Measurements from ENCODE around the gene GNA12. TPM values are rescaled to one million over a fixed set of nuclear protein-coding genes. Genes with fewer than 3 reads are reported as not detected.

The GNA12 gene
- total RNA-seq, 2 donors from 2014 or later = 12.2 to 17.5 TPM

- DNase-seq (no peak), ATAC-seq (no peak)
- Histone ChIP-seq H3K27ac (no peak overlapping the region), H3K4me1 (no peaks in the 10 kb centered on the region), H3K36me3 (replicated peaks in 1 of 2; ENCODE audit: insufficient read depth in 1 of 2, low read depth in 2 of 2) (no peaks in the 10 kb centered on the region), H3K27me3 (no peaks in the 10 kb centered on the region), H3K9me3 (no peaks in the 10 kb centered on the region), H3K4me3 (no peak overlapping the region)
- intact Hi-C loops (cut with DNase I) = loop anchor here (10.0 kb wide), 1 partner anchor 1014 kb away; no protein-coding TSS in a partner anchor
- TF ChIP-seq POLR2A (IDR thresholded peaks at IDR 0.05) (no peak), CTCF (IDR thresholded peaks at IDR 0.05) (no peak)
- WGBS, 2 donors = 64 to 77% methylated on average over 14 to 18 of the region's 18 CpGs
Observed at GRCh38 chr7:2880874-2881533, 36.9 kb upstream of the GNA12 start.

GRCh38 chr7:2880051-2880450, 35.9 kb upstream of the GNA12 start:
- TF ChIP-seq POLR2A (IDR thresholded peaks at IDR 0.05) (no peak), CTCF (IDR thresholded peaks at IDR 0.05) (no peak)
- Histone ChIP-seq H3K4me1 (no peaks in the 10 kb centered on the region), H3K9me3 (no peaks in the 10 kb centered on the region), H3K4me3 (no peak overlapping the region), H3K27me3 (no peaks in the 10 kb centered on the region), H3K36me3 (replicated peaks in 1 of 2; ENCODE audit: insufficient read depth in 1 of 2, low read depth in 2 of 2) (no peaks in the 10 kb centered on the region), H3K27ac (no peak overlapping the region)
- WGBS, 2 donors = 62 to 72% methylated on average over 8 of the region's 8 CpGs
- DNase-seq (no peak), ATAC-seq (no peak)
- intact Hi-C loops (cut with DNase I) = loop anchor here (10.0 kb wide), 1 partner anchor 1015 kb away; no protein-coding TSS in a partner anchor

GRCh38 chr7:2879354-2879753, 35.2 kb upstream of the GNA12 start:
- Histone ChIP-seq H3K4me1 (no peaks in the 10 kb centered on the region), H3K27ac (no peak overlapping the region), H3K36me3 (replicated peaks in 1 of 2; ENCODE audit: insufficient read depth in 1 of 2, low read depth in 2 of 2) (no peaks in the 10 kb centered on the region), H3K27me3 (no peaks in the 10 kb centered on the region), H3K9me3 (no peaks in the 10 kb centered on the region), H3K4me3 (no peak overlapping the region)
- intact Hi-C loops (cut with DNase I) = no loop called here
- DNase-seq (no peak), ATAC-seq (no peak)
- no peak for TF ChIP-seq CTCF (IDR thresholded peaks at IDR 0.05)
- no peak for TF ChIP-seq POLR2A (IDR thresholded peaks at IDR 0.05)
- WGBS, 2 donors = 84 to 88% methylated on average over 8 of the region's 8 CpGs

GRCh38 chr7:2878306-2878705, 34.2 kb upstream of the GNA12 start:
- no peak overlapping the region for H3K4me3 ChIP-seq
- no peaks in the 10 kb centered on the region for H3K4me1 ChIP-seq
- no peak for TF ChIP-seq POLR2A (IDR thresholded peaks at IDR 0.05)
- TF ChIP-seq CTCF (IDR thresholded peaks at IDR 0.05) = no peak
- intact Hi-C loops (cut with DNase I) = no loop called here
- no peaks in the 10 kb centered on the region for H3K9me3 ChIP-seq
- DNase-seq (no peak), ATAC-seq (no peak)
- no peaks in the 10 kb centered on the region for H3K36me3 ChIP-seq (replicated peaks in 1 of 2; ENCODE audit: insufficient read depth in 1 of 2, low read depth in 2 of 2)
- H3K27ac ChIP-seq = no peak overlapping the region
- 58 to 65% methylated on average over 3 of the region's 3 CpGs for whole genome bisulfite sequencing, 2 donors
- H3K27me3 ChIP-seq = no peaks in the 10 kb centered on the region
